Measurements from ENCODE around the gene MLN.

DNA sequence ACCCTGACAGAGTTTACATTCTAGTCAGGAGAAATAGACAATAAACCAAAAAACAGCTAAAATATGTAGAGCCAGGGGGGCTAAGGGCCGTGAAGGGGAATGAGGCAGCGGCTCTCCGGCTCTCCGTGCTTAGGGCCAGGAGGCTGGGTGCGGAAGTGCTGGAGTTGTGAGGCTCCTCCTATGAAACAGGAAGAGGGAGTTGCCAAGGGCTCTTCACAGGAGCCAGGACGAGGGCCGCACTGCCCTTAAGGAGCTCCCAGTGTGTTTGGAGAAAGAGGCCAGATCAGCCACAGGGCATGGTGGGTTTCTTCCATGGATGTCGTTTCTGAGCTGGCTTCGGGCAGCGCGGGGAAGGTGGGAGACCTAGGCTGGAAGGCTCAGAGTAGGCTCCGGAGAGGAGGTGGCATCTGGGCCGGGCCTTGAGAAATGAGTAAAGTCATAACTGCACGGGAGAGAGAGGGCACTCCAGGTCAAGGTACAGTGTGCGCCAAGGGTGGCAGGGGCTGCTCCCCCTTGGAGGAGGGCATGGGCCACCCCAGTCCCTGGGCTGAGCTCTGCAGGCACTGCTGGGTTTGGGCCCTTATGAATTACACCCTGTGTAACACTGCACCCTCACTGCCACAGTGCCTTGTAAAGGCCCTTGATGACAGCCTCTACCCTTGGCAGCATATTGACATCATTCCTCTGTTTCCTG lies 20.8 kb upstream of the MLN start:
- TF ChIP-seq EZH2 (IDR thresholded peaks at IDR 0.05; ENCODE audit: borderline replicate concordance, insufficient read depth, low read depth, low read length, poor library complexity, severe bottlenecking) (no peak), CTCF (IDR thresholded peaks at IDR 0.05) (no peak)

All from B cell (primary cell).